ENCODE measurements around the gene MAGI1.

Gene MAGI1

DNA sequence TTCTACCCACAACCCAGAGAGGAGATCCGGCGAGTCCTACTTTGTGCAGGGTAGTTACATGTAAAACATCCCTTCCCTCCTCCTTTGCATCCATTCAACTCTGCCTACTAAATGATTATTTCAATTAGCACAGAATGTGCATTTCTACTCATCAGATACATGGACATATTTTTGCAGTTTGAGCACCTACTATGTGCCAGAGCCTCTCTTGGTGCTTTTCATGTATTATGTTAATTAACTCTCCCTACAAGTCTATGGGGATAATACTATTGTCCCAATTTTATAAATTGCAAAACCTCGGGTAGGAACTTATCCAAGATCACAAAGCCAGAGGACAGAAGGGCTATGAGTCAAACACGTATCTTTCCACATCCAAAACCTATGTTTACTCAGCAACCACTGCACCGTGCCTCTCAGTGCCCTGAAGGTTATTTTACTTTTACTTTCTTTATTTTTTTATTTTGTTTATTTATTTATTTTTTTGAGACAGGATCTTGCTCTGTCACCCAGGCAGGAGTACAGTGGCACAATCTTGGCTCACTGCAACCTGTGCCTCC lies 432.8 kb downstream of the MAGI1 start:
- DNase-seq, result no peak

DNA sequence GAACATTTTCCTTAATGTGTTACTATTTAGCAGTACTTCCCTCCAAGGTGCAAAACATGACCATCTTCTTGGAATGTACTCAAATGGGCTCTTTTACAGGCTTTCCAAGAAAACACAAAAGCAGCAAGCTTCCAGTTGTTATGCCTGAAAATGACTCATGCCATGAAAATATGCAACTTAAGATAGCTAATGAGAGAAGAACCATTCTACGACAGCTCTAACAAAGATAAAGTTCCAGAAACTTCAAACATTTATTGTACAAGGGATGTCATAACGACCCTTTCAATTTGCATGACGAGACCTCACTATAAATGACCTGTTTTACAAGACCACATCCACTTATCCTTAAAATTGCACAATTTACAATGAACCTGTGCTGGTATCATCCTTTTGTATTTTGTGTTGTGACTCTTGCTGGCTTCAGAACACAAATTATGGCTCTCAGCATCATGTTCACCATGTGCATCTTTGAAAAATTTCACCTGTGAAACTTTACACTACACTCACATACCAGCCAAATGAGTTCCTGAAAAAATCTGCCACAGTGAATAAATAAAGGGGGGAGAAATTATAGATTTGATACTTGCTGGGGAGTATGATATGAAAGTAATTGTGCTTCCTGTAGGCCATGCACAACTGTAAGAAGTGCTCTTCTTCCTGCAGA lies 433.7 kb downstream of the MAGI1 start:
- no peak for DNase-seq

DNA sequence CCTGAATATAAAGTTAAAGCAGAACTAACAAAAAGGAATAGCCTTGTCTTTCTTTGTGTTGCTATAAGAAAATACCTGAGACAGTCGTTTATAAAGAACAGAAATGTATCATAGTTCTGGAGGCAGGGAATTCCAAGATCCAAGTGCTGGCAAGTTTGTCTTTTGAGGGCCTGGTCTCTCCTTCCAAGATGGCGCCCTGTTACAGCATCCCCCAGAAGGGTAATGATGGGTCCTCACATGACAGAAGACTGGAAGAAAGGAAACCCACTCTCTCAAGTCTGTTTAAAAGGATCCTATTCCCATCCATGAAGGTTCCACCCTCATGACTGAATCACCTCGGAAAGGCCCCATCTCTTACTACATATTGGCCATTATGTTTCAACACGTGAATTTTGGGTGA lies 435.1 kb downstream of the MAGI1 start:
- DNase-seq, result no peak

DNA sequence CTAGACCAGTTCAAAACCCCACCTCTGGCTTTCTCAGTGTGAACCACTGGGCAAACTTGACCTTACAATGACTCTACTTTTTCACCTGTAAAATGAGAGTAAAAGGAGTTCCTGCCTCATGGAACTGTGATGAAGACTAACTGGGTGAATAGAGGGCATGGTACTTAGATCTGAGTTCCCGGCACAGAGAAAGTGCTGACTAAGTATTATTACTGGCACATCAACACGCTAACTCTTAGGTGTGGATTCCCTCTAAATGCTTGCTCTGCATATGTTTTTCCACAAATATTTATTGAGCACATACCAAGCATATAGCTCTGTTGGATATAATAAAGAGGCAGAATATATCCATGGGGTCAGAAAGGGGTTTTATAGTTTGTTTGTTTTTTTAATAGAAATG lies 437.8 kb downstream of the MAGI1 start:
- no peak for DNase-seq

DNA sequence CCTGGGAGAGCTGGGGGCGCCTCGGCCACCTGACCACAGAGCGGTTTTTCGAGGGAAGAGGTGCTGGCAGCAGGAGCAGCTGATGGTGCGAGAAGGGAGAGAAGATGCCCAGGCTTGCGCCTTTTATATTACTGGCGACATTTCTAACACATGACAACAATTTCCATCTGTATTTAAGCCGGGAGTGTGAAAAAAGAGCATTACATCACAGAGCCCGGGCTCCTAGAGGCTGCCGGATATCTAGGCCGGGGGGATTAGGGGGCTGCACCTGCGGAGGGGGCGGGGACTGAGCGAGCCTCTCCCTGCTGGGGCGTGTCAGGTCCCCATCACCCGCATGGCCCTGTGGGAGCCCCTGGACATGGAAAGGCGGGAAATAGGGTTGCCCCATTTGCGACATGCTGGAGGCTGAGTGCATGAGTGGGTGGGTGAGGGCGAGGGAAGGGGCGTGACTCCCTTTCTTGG lies 440.7 kb downstream of the MAGI1 start:
- DNase-seq, result no peak

DNA sequence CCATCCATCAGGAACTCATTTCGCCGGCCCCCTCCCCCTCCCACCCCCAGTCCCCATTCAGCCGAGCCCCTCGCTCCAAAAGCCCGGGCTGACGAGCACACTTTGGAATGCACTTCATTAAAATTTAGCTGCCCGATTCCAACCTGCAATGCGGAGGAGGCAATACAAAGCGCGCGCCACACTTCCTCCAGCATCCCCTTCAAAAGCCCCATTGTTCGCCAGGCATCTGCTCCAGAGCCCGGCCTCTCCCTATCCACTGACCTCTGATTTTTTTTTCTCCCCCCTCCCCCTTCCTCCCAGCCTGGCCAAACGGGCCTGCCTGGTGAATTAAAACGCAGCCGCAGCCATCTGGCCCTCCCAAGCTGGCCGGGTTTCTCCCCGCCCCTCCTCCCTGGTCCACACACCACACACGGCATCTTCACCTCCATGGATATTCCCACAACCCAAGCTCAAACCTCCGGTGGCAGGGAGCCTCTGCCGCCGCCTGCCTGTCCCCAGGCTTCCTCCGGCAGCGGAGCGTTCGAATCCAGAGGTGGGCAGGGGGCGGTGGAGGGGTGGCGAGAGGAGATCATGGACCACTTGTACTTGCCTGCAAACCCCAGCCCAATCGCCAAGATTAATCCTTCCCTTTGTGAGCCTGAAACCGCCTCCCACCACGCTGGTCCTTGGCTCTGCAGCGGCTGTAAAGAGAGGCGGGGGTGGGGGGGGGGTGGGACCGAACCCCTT lies 441.3 kb downstream of the MAGI1 start:
- DNase-seq, result no peak

DNA sequence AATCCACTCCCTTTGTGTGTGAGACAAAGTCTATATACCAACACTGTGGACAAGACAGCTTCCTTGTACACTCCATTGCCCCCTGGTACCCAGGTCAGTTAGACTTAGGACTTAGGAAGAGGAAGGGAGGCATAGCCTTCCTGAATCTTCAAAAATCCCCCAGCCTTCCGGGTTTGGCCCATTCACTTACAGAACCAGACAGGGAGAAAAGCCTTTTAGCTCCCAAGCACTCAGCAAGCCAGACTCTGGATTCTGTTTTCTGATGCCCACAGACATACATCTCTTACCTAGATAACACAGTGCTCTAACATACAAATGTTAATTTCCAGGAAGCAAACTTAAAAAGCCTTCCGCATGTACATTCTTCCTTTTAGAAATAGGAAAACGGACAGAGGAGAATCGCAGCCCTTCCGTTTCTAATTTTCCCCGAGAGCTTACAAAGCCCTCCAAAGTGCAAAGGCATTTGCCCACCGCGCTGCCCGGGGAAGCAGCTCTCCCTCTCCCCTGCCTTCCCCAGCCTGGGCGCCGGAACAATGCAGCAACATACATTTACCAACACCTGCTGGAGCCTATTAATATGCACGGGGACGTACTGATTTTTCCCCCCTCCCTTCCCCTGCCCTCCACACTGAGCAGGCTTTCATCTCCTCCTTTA lies 442.0 kb downstream of the MAGI1 start:
- DNase-seq, result no peak

DNA sequence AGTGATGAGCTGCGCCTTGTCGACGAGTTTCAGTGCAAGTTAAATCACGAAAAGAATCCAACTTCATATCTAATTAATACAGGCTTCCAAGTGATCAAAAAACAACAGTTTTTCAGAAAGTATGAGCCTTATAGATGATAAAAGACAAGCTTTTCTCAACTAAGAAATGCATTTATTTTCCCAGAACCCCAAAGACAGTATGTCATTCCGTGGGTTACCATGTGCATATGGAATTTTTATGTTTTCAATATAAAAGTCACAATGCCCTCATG lies 442.8 kb downstream of the MAGI1 start:
- no peak for DNase-seq

DNA sequence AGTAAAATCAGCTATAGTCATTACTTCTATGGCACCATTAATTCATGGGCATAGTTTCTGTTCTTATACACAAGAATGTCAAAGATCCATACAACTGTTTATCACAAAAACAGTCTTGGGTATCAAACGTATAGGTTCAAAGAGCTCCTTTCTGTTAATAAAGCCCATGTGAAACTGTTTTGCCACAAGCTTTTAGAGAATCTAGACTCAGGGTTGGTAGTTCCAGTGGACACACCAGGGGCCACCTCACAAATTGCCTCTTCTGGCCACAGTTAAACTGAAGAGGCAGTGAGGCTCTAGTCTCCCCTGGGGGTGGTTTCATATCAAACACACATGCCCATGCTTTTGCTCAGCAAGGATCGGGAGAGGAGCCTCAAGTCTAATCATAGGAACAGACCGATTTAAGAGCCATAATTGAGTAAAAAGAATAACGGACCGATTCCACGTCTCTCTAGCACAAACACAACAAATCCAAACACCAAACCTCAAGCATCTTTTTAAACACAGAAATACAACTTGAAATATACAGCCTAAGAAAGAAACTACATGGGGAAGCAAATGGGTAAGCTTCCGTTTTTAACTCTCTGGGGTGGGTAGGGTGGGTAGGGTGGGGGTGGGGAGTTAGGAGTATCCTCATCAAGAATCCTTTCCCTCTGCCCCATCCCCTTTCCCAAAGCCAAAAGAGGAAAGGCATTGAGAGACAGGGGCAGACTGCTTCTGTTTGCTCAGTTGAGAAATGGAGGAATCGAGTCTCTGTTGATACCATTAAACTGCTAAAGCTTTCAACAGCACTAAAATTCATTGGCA lies 443.3 kb downstream of the MAGI1 start:
- DNase-seq, result no peak

DNA sequence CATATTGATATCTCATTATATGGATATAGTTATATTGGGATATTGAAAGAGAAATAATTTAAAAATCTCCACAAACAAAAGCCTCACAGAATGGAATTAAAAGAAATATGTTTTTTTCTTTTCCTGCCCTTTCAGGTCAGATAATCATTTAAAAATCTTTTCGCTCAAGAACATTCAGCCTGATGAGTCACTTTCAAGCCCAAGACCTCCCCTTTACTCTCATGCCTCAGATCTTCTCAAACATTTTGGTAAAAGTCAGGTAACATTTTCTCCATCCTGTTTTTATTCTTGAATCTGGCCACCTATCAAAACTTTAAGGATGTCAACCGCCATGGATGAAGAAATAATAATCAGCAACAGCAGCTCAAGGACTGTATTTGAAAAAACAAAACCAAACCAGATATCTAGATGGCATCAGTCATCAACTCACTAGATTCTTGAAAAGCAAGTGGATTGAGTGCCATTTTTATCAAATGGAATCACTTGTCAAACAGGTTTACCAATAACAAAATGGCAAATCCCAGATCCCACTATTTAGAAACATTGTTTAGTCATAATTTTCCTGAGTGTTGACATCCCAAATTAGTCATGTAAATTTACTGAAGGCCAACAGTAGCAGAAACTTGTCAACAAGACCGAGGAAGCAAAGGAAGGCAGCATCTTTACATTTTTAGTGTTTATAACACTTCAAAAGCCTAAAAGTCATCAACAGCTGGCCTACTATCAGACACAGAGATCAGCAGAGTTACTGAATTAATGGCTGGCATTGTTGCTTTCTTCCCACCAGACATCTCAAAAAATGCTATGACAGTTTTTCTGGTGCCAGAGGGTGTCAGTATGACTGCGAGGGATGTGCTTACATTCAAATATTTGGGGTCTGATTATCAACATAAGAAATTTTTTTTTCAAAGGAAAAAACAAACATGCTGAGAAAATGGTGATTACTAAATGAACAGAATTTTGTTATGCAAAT lies 444.7 kb downstream of the MAGI1 start:
- DNase-seq, result no peak

DNA sequence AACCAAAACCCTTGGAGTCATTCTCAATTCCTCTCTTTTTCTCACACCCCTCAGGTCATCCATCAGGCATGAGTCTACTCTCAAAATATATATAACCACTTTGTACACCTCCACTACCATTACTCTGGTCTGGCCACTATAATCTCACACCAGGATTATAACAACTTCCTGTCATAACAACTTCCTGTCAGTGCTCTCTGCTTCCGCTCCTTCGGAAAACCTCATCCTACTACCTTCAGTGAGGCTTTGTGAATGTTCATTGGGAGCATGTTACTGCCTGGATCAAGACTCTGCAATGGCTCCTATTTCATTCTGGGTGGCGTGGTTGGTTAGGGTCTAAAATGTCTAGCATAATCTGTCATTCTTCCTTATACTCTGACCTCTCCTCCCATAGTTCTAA lies 447.4 kb downstream of the MAGI1 start:
- DNase-seq, result no peak

DNA sequence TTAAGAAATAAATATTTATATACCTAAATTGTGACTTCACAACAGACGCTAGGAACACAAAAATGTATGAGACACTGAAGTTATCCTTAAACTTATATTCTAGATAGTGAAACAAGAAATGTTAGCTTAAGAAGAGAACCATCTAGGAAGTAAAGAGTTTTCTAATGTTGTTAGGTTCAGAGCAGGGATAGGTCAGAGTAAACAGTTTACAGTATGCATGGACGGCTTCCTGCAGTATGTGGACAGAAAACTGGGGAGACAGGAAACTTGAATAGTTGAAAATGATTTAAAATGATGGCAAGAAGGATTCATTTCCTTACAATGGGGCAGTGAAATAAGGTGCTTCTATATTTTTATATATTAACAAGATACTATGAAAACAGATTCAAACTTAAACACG lies 449.8 kb downstream of the MAGI1 start:
- no peak for DNase-seq

DNA sequence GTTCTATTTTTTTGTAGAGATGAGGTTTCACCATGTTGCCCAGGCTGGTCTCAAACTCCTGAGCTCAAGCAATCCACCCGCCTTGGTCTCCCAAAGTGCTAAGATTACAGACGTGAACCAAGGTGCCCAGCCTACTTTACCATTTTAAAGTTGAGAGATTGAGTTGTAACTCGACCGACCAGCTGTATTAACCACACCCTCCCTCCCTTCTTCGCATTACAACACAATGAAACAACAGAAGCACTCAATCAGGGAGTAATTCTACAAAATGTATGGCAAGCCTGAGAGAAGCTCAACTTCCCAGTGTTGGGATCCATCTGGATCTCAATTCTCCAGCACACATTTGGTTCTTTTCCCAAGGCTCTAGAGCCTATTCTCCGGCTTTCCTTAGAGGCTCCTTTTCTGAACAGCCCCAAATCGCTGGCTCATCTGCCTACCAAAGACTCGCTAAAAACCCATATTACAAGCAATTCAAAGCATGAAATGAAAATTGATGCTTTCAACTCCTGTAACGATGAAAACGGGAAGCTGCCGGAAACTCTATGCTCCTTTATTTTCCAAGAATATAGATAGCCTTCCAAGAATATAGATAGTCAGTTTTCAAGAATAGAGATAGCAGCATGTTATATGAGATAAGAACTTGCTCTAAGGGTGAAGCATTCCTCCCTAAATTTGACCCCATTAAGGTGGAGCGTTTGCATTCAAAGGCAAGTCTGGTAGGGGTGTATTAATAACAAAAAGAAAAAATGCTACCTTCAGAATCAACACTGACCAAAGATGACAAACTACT lies 450.9 kb downstream of the MAGI1 start:
- DNase-seq, result no peak

DNA sequence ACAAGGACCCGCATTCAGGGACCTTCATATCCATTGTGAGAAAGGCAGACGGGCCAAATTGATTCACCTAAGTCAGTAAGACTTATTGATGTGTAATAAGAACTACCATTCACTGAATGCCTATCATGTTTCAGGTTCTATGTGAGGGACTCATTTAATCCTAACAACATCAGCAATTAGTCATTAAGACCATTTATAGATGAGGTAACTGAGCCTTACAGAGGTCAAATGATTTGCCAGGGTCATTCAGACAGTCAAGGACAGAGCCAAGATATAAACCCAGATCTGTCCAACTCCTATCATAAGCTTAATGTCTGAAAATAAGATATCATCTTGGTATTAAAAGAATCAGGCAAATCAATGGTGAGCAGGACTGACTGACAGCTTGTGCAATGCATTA lies 453.8 kb downstream of the MAGI1 start:
- no peak for DNase-seq

DNA sequence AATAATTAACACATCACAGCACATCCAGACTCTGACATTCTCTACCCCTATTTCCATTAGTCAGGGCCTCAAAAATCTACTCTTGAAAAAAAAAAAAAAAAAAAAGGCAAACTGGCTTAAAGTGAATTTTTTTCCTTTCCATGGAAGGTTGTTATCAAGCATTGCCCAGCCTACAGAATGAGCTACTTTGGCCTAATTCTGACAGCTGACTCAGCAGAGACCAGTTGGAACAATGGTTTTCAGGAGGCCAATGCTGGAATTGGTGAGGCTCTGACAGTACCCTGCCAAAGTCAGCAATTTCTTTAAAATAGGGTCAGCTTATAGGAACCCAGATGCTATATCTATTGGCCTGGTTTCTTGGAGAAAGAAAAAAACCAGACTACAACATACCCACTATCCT lies 454.7 kb downstream of the MAGI1 start:
- DNase-seq, result no peak

DNA sequence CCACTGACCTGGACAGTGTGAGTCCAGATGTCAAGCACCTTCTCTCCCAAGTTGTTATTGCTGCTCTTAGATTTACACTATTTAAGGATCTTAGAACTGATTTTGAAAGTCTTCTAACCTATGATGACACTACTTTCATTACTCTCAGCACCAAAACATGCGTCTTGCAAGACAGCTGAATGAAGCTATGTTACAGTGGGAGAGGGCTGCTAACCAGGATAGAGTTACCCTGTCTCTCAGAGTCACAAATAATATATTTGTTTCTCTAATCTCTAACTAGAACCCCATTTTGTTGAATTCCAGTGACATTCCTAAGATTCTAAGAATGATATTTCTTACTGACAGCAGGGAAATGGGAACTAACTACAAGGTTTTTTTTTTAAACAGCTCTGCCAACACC lies 455.5 kb downstream of the MAGI1 start:
- no peak for DNase-seq

DNA sequence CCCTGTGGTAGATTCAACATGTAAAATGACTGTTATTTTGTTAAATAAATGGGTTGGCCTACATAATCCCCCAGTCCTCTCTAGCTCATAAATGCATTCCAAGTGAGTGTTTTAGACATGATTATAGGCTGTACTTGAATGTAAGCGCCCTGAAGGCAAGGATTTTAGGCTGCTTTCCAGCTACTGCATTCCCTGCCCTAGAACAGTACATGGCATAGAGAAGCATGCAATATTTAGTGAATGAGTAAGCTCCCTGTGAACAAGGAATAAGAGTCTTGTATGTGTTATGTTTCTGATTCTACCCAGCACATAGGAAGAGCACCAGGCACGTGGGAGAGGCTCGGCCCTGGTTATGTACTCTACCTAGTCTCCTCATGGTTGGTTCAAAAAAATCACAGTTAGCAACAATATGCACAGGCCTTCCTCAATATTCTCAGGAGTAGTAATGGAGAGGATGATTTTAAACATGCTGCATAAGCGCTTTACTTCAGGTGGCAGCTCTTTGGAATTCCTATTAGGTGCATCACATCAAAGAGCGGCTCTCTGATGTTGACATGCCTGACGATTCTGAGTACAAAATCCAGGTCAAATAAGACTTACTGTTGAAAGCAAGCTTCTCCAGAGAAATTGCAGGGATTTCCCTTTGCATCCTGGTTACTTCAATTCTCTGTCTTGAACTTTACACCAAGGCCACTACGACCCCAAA lies 456.6 kb downstream of the MAGI1 start:
- DNase-seq, result no peak

DNA sequence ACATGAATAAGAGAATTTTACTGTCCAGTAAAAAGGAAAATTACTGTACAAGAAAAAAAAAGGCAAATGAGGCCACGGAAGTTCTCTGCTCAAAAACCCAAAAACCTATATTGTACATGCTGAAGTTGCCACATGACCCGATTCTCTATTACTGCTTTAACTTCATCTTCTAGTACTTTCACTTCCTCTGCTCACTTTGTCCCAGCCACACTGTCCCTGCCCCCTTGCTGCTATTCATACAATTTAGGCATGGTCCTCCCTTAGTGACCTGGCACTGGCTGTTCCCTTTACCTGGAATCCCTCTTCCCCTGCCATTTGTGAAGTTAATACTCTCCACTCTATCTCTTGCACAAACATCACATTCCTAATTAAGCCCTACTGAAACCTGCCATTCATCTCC lies 457.4 kb downstream of the MAGI1 start:
- no peak for DNase-seq

DNA sequence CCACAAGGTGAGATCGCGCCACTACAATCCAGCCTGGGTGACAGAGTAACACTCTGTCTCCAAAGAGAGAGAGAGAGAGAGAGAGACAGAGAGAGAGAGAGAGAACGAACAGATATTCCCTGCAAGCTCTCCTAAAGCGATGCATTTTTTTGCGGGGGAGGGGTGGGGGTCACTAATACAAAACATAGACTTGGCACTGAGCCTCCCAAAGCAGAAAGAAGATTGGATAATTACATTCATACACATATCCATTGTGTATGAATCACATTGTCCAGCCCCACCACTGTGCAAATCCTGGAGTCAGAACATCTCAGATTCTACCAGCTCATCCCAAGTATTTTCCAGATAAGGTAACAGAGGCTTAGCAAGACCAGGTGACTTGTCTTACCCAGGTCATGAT lies 459.9 kb downstream of the MAGI1 start:
- DNase-seq, result no peak

DNA sequence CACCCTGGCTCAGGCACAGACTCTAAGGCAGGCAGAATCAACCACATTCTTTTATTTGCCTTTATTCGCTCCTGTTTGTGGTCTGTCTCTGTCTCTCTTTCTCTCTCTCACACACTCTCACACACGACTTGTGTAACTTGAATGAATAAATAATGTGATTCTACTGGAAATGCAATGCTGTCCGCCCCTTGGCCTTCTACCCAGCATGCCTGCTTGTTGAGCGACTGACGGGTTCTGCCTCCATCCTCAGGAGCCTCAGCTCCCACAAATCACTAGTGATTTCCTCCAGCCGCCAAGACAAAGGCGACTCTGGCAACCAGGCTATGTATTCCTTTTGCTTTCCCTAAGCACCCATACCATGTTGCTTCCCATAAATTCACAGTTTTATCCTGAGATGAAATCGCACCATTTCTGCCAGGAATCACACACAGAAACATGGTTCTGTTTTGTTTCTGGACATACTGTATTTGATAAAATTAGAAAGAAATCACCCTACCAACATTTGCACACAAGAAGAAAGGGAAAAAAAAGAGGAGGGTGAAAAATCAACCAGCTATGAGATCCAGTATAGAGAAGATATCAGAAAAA lies 460.8 kb downstream of the MAGI1 start:
- no peak for DNase-seq
